ENCODE data around the gene L2HGDH. TPM values are rescaled to one million over a fixed set of nuclear protein-coding genes. Genes with fewer than 3 reads are reported as not detected.
A peak's percentile ranks its signal among the peaks of the same experiment; 100 is the strongest.

The L2HGDH gene
- total RNA-seq, 1 donor from 2014 or later: 3.4 TPM

DNA sequence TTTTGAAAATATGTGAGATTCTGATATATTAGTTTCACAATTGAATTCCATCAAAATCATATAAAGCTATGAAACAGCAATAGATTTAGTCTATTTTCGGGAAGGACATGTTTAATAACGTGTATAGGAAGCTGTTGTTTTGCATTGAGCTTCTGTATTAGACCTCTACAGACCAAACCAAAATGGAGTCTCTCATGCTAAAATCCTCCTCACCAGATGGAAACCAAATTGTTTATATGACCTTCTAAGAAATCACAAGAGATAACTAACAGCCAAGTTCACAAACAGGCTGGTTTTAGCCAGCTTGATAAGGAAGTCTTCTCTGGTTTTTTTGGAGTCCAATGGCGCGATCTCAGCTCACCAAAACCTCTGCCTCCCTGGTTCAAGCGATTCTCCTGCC is 23.9 kb downstream of the L2HGDH start:
- DNase-seq (ENCODE audit: low spot score): no peak

DNA sequence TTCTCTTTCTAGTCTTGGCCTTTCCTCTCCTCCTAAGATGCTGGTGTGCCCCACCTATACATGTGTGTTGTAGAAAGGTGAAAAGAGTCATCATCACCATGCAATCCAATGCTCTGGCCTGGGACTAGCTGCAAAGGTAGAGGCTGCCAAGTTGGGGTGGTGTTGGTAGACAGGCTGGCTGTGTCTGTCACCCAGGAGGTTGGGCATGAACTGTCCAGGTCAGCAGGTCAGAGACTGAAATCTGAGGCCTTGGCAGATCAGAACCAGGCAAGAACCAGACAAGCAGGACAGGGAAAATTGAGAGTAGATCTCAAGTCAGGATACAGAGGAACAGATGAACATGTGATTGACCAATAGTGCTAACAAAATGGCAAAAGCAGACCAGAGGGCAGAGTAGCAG is 26.2 kb downstream of the L2HGDH start:
- no peak for DNase-seq (ENCODE audit: low spot score)

DNA sequence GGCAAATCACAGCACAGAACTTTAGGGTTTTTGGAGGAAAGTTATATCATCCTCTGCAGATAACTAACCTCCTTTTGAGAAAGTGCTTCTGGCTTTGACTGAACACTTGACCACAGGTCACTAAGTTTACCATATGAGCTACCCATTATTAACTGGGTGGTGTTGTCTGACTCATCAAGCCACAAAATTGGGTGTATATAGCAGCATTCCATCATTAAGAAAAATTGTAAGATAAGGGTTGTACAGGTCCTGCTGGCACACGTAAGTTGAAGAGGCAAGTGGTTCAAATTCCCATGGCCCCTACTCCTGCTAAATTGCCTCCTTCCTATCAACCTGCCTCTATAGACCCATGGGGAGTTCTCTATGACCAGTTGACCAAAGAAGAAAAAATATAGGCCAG is 39.5 kb downstream of the L2HGDH start:
- DNase-seq (ENCODE audit: low spot score): no peak

DNA sequence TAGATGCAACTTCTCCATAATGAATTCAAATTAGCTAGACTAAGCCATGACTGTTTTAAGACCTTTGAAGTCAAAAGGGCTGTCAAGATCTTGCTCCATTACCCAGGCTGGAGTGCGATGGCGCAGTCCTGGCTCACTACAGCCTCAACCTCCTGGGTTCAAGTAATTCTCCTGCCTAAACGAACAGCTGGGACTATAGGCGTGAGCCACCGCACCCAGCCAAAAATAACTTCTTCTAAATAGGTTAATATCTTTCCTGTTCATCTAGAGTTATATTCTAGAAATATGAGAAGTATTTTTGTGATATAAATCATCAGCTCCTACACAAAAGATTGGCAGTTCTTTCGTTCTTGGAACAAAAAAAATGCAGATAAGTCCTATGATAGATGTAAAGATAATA is 41.1 kb downstream of the L2HGDH start:
- no peak for DNase-seq (ENCODE audit: low spot score)

DNA sequence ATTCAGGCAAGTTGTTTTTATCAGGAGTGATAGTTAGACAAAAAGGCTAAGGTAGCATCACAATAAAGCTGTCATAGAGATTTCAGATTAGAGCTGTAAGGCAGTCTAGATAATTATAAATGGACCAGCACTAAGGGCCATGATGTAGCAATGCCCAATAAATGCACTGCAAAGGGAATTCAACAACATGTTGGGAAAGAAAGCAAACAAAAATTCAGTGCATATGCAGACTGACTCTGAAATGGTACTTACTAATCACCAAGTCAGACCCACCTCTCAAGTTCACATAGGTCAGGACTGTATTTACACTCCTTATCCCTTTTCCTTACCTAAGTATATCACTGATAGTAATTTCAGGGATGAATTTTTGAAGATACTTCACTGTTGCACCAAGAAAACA is 47.0 kb downstream of the L2HGDH start:
- DNase-seq (ENCODE audit: low spot score): no peak

DNA sequence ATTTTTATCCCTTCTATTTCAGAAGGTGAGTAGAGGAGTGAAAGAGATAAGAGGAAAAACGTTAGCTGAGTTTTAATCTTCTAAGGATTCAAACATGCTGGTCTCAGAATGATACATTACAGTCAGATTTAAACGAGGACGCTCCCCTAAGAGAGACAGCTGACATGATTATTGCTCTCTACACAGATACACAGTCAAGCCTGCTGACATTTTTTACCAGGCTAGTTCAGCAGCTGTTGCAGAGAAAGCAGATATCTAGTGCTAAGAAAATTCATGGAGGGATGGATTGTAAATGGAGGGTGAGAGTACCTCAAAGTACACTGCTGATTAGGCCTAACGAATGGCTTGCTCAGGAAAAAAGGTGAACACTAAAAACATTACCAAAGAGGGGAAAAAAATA is 48.7 kb downstream of the L2HGDH start:
- DNase-seq (ENCODE audit: low spot score): peak; percentile 8

- no peak for DNase-seq (ENCODE audit: low spot score)
Measured at GRCh38 chr14:50262865-50263264, 49.2 kb downstream of the L2HGDH start.

DNA sequence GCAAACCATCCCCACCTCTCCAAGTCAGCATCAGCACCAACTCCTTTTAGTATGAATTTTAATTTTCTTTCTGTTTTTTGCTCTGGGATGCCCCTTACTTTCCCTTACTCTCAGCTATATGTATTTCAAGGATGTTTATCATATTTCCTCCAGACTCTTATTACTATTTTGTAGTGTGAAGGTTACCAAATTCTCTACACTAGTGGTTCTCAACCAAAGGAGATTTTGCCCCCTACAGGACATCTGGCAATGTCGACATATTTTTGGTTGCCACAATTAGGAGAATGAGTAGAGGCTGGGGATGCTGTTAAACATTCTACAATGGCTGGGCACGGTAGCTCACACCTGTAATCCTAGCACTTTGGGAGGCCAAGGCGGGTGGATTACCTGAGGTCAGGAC is 51.5 kb downstream of the L2HGDH start:
- no peak for DNase-seq (ENCODE audit: low spot score)

DNA sequence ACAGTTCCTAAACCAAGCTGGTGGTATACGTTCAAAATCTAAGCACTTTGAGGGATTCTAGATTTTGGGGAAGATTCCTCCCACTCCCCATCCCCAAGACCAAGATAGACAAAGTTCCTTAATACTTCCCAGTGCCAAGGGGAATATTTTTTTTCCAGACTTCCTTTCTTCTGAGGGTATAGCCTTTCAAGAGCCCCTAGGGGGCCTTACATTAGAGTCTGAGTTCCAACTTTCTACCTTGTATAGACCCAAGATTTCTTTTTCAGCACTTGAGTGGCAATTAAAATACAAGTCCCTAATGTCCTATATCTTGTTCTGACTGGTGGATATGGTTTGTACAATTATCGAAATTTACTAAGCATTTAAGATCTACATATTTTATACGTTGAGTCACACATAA is 52.0 kb downstream of the L2HGDH start:
- DNase-seq (ENCODE audit: low spot score): no peak

- DNase-seq (ENCODE audit: low spot score): no peak
Measured at GRCh38 chr14:50257732-50258131, 54.3 kb downstream of the L2HGDH start.

DNA sequence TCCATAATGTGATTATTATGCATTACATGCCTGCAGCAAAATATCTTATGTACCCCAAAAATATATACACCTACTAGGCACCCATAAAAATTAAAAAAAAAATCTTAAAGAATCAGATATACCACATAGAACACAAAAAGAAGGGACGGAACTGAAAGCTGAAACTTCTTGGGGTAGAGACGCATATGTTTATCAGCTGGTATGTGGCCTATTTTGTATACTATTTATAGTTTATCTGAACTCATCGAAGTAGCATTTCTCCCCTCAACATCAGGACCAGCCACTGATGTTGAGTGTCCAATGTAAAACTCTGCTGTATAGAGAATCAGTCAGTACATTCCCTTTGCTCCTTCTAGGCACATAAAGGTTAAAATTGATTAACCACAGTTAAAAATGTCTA is 57.8 kb downstream of the L2HGDH start:
- no peak for DNase-seq (ENCODE audit: low spot score)

GRCh38 chr14:50249136-50249775 is 62.8 kb downstream of the L2HGDH start:
- DNase-seq (ENCODE audit: low spot score): no peak

DNA sequence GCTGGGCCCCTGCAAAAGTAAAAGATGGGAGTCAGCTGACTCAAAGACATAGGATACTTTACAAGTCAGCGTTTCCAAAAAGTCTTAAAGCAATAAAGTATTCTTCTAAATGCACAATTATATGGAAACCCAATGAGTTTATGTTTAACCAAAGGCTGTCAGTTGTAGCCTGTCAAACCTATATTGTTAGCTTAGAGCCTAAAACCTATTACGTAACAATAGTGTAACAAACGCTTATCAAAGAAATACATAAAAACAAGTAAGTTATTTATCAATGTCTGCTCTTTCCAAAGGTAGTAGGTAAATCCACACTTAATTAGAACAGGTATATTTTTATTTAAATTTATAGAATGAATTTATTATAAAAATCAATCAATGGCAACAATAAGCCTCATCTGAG is 64.8 kb downstream of the L2HGDH start:
- no peak for DNase-seq (ENCODE audit: low spot score)

- no peak for DNase-seq (ENCODE audit: low spot score)
Measured at GRCh38 chr14:50242566-50243310, 69.3 kb downstream of the L2HGDH start.

DNA sequence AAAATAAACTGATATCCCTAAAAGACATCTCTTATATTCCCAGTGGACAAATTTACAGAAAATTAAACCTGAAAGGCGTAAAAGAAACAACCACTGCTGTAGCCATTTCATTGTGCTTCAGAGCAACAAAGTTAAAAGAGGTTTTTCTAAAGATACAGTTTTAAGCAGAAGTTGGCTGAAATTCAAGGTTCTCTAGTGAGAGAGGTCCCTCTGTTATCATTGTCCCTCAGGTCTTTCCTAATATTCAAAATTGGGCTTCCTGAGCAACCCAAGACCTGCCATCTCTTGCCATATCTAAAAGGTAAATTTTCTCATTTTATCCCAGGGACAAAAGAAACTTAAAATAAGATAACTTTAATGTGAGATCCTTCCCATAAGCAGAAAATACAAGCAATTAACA is 69.9 kb downstream of the L2HGDH start:
- DNase-seq (ENCODE audit: low spot score): no peak

DNA sequence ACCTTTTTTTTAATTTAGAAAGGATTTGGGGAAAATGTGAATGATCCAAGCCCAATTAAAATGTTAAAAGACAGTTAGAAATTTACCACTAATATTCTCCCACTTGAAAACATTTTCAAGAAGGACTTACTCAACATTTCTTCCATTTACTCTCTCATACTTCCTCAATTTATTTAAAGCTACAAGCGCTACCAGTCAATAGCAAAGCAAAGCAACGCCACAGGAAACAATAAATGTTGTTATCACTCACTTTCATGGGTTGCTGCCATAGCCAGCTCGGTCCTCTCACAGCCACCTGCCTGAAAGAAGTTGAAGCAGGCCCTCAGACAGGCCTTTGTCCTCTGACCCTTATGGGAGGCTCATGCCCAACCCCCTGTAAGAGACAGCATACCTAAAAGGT is 74.6 kb downstream of the L2HGDH start:
- no peak for DNase-seq (ENCODE audit: low spot score)

DNA sequence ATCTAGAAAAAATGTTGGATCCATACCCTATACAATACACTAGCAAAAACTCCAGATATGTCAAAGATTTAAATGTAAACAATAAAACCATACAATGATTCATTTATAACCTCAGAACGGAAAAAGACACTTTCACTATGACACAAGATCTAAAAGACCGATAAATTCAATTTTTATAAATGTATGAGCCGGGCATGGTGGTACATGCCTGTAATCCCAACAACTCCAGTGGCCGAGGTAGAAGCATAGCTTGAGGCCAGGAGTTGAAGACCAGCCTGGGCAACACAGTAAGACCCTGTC is 78.1 kb downstream of the L2HGDH start:
- DNase-seq (ENCODE audit: low spot score): no peak

DNA sequence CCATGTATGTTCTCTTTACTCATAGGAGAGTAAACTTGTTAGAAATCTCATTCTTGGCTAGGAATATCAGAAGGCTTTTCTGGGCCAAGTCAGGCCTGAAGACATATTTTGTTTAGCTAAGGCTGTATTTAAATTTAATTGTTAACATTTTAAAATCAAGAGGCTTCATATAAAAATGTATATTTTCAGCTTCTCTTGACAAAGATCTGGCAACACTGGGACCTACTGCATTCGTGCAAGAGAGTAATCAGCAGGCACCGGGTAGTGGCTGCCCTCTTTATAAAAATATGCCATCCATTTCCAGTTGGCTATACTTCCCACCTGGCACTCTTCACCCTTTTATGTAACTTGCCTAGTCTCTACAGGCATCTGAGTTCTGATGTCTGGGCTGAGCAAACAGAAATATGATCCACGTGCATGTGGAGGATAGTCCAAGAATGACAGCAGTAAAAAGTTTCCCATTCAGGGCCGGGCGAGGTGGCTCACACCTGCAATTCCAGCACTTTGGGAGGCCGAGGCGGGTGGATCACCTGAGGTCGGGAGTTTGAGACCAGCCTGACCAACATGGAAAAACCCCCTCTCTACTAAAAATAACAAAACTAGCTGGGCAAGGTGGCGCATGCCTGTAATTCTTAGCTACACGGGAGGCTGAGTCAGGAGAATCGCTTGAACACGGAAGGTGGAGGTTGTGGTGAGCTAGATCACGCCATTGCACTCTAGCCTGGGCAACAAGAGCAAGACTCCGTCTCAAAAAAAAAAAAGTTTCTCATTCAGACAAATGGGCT is 78.7 kb downstream of the L2HGDH start:
- no peak for DNase-seq (ENCODE audit: low spot score)

DNA sequence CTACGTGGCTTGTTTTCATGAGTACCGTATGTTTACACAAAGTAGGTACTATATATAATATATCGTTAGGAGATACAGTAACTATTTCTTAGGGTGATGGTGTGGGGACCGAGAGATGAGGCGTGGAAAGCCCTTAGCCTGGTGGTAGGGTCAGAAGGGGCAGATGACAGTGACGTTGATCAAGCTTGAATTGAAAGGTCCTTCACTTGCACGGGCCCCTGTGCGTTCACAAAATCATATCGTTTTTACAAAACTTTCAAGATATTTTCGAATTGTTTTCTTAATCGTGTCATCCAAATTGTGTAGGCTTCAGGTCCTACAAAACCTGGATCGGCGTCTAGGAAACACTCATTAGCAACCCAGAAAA is 79.8 kb downstream of the L2HGDH start:
- no peak for DNase-seq (ENCODE audit: low spot score)

DNA sequence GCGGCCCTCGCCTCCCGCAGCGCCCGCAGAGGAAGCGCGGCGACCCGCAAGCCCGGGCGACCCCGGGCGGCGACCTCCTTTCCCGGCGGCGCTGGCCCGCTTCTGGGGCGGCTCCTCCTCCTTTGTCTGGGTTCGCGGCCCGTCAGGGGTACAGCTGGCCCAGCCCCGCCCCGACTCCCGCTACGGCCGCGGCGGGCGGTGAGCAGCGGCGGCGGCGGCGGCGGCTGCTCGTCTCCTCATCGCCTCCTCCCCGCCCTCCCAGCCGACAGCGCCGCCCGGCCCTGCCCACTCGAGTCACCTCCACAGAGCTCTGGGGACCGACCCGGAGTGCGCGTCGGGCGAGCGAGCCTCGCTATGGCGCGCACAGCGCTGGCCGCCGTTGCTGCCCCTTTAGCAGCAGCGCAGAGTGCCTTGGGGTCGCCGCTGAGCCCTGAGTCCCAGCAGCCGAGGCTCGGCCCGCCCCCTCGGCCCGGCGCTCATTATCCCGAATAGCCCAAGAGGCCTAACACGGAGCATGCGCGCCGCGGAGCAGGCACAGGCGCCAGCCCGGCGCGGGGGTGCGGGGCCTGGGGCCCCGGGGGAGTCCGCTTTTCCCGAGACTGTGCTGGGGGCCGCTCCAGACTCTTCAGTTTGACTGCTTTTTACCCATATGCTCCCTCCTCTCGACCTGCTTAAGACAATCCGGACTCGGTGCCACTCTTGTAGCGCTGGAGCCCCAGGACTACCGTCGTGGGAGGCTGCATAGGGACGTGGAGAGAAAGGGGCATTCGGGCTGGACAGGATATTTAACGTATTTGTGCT is 80.4 kb downstream of the L2HGDH start, which contains the start of gene SOS2:
SOS2 (minus strand) TSS at position 104 of the 801 bp plus-strand sequence. CDS start 295 bp downstream, outside the sequence.
- DNase-seq (ENCODE audit: low spot score): peak; percentile 93

- DNase-seq (ENCODE audit: low spot score): peak; percentile 72
Measured at GRCh38 chr14:50230701-50231474, 81.1 kb downstream of the L2HGDH start.
